Dedifferentiated amniotic fluid mesenchymal stem cell (primary cell): Measurements from ENCODE around the gene FCAR.
"Not testable (repeated sequence)": the region's sequence is repeated elsewhere in the genome, so short reads cannot be mapped to it uniquely, and the experiment has no call there.

Source experiments
- DNase-seq: peaks from one replicate; pipeline ENCODE4 v3.0.0-alpha.2; 2016; ENCODE audit errors: extremely low spot score

The FCAR gene

DNA sequence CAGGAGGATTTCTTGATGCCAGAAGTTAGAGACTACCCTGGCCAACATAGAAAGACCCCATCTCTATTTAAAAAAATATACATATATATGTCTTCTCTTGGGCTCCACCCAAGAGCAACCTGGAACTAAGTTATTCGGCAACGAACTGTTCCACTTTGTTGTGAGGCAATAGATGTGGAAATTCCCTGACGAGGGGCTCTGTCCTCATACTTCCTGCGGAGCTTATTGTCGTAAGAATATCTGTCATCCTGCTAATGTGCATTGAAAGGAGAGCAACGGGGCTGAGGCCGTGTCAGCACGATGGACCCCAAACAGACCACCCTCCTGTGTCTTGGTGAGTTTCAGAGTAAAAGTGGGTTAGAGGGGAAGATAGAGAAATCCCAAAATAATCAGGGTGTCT is at the start of gene FCAR:
Gene FCAR, plus strand, starts transcription at position 246 of the 400 bp plus-strand sequence. Its CDS starts 55 bp downstream, at position 301.
- no peak for DNase-seq

DNA sequence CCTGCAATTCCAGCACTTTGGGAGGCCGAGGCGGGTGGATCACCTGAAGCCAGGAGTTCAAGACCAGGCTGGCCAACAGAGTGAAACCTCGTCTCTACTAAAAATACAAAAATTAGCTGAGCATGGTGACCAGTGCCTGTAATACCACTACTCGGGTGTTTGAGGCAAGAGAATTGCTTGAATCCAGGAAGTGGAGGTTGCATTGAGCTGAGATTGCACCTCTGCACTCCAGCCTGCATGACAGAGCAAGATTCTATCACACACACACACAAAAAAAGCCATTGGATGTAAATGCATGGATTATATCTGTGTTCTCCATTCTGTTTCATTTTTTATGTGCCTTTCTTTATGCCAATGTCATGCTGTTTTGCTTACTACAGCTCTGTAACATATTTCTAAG is 49.6 kb upstream of the FCAR start:
- not testable (repeated sequence) for DNase-seq

- not testable (repeated sequence) for DNase-seq
Observed at GRCh38 chr19:54825326-54825725, 48.7 kb upstream of the FCAR start.

GRCh38 chr19:54828064-54828463 is 46.0 kb upstream of the FCAR start:
- DNase-seq: not testable (repeated sequence)

GRCh38 chr19:54832496-54832895 is 41.5 kb upstream of the FCAR start, which contains the start of gene KIR2DS4:
Gene KIR2DS4, plus strand, starts transcription at chr19:54832676.
- not testable (repeated sequence) for DNase-seq

- not testable (repeated sequence) for DNase-seq
Observed at GRCh38 chr19:54835126-54835525, 38.9 kb upstream of the FCAR start.

GRCh38 chr19:54837522-54837921 is 36.5 kb upstream of the FCAR start:
- DNase-seq: not testable (repeated sequence)

- DNase-seq: not testable (repeated sequence)
Observed at GRCh38 chr19:54843171-54843570, 30.9 kb upstream of the FCAR start.

DNA sequence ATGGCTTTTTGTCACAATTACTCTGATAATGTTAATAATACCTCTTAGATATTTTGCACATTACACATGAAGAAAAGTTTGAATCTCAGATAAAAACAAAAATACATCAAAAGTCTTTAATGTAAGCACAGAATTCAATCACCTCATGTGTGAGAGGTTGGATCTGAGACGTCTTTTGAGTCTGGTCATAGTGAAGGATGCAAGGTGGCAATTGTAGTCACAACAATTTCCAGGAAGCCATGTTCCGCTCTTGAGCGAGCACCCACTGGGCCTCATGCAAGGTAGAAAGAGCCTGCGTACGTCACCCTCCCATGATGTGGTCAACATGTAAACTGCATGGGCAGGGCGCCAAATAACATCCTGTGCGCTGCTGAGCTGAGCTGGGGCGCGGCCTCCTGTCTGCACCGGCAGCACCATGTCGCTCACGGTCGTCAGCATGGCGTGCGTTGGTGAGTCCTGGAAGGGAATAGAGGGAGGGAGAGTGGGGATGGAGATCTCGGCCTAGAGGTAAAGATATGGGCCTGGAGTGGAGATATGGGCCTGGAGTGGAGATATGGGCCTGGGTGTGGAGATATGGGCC is 23.9 kb upstream of the FCAR start, which contains the start of gene KIR3DL2:
Gene KIR3DL2, plus strand, starts transcription at position 383 of the 580 bp plus-strand sequence. Its CDS starts 33 bp downstream, at position 416.
- not testable (repeated sequence) for DNase-seq

DNA sequence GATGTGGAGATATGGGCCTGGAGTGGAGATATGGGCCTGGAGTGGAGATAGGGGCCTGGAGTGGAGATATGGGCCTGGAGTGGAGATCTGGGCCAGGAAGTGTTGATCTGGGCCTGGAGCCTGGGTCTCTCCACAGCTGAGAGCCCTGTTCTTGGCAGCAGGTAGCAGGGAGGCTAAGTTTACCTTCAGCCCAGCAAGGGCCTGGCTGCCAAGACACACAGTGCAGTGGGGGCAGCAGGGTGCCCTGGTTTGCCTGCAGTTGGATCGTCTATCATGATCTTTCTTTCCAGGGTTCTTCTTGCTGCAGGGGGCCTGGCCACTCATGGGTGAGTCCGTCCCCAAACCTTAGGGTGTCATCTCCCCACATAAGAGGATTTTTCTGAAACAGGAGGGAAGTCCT is 23.1 kb upstream of the FCAR start:
- no peak for DNase-seq

DNA sequence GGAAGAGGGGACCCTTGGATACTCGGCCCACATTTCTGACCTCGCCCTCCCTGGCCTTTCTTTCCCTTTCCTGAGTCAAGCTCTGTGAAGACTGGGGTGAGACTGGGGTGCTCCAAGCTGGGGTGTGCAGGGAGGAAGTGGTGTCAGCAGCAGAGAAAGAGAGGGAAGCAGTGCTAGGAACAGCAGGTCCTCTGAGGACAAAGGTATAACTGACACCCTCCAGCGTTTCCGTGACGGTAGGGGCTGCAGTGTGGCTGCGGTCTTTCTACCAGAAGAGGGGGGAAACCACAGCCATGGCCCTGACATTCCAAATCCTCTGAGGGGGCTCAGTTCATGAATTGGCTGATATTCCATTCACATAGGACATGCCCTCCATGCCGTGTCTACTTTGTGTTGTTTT is 22.7 kb upstream of the FCAR start:
- DNase-seq: no peak

GRCh38 chr19:54855241-54855640 is 18.8 kb upstream of the FCAR start:
- DNase-seq: not testable (repeated sequence)

GRCh38 chr19:54858476-54858875 is 15.6 kb upstream of the FCAR start:
- not testable (repeated sequence) for DNase-seq

DNA sequence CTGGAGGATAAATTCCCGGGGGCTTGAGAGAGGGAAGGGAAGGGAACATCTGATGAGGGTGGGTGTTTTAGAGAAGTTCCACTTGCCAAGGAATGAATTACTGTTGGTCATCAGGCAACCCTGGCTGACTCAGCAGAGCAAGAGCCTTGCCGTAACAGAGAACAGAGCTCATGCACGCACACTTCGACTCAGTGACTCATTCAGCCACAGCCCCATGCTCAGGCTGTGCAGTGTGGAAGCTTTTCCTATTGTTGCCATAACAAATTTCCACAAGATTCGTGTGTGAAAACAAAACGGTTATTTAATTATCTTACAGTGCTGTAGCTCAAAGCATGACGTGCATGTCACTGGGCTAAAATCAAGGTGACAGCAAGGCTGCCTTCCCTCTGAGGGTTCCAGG is 14.6 kb upstream of the FCAR start:
- DNase-seq: not testable (repeated sequence)

- DNase-seq: not testable (repeated sequence)
Observed at GRCh38 chr19:54863459-54863858, 10.6 kb upstream of the FCAR start.

DNA sequence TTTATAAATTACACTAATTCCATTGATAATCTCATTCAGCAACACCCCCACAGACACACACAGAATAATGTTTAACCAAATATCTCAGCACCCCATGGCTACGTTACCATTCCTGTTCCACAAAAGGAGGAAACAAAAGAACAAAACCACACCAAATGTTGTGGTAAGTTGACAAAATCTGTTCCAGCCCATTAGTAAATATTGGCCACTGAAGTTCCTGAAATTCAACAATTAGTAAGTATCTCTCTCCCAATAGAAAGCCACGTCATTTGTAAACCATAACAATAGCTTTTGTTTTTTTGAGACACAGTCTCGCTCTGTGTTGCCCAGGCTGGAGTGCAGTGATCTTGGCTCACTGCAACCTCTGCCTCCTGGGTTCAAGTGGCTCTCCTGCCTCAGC is 2.3 kb upstream of the FCAR start:
- no peak for DNase-seq

GRCh38 chr19:54875506-54875905 is 1.5 kb downstream of the FCAR start:
- DNase-seq: no peak

DNA sequence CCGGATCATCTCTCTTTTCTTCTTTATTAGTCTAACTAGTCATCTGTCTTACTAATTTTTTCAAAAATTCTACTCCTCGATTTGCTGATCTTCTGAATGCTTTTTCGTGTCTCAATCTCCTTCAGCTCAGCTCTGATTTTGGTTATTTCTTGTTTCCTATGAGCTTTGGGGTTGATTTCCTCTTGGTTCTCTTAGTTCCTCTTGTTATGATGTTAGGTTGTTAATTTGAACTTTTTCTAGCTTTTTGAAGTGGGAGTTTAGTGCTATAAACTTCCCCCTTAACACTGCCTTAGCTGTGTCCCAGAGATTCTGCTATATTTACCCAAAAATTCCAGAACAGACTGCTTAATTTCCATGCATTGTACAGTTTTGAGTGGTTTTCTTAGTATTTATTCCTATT is 3.4 kb downstream of the FCAR start:
- DNase-seq: no peak

DNA sequence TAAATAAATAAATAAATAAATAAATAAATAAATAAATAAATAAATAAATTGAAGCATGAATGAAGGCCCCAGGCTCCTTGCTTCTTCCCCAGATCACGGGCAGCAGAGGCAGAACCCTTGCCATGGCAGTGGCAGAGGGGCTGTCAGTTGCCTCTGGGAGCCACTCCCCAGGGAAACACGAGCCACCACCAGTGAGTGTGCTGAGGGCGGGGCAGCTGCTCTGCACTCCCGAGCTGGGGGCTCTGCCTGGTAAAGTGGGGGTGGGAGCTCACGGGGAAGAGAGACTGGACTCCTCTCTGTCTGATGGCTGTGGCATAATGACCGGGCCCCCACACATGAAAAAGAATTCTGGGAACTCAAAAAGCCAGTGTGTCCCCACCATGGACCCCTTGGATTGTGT is 7.8 kb downstream of the FCAR start:
- DNase-seq: no peak

DNA sequence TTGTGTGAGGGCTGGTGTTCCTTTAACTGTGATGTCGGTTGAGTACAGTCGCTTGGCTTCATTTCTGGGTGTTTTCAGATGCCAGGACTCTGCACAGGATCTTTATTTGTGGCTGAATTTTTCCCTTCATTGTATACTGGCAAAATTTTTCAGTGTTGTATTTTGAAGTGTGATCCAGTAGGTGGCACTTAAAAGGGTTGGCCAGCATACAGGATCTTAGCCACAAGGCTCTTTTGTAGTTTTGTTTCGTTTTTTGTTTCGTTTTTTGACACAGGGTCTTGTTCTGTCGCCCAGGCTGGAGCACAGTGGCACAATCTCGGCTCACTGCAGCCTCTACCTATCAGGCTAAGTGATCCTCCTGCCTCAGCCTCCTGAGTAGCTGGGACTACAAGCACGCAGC is 8.7 kb downstream of the FCAR start:
- DNase-seq: no peak

DNA sequence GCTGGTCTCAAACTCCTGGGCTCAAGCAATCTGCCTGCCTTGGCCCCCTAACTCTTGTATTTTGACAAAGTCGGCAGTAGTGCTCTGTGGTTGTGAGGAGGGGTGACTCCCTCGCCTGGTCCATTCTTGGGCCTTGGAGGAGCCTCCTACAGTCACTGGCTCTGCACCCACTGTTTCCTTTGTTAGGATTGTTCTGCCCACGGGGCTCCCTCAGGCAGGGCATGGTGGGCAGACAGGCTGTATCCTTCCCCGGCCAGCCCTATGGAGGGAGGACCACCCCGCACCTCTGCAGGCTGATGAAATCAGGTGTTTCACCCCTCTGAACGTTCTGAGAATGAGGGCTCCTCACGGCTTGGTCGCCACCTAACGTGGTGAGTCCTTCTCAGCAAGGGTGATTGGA is 9.2 kb downstream of the FCAR start:
- DNase-seq: no peak

- no peak for DNase-seq
Observed at GRCh38 chr19:54888239-54888638, 14.2 kb downstream of the FCAR start.

DNA sequence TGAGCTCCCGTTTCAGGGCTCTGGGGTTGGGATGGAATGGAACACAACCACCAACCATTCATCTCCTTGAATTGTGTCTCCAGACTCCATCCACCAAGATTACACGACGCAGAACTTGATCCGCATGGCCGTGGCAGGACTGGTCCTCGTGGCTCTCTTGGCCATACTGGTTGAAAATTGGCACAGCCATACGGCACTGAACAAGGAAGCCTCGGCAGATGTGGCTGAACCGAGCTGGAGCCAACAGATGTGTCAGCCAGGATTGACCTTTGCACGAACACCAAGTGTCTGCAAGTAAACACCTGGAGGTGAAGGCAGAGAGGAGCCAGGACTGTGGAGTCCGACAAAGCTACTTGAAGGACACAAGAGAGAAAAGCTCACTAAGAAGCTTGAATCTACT is 15.5 kb downstream of the FCAR start:
- no peak for DNase-seq

- no peak for DNase-seq
Observed at GRCh38 chr19:54893406-54893805, 19.4 kb downstream of the FCAR start.
